OCI-LY1 (cell line): ENCODE data around the gene ZNF491.
"Not testable (repeated sequence)": the region's sequence is repeated elsewhere in the genome, so short reads cannot be mapped to it uniquely, and the experiment has no call there.

Source experiments
- H2AFZ ChIP-seq: fragments of 200-600 bp; sonication (generic), shearing (Covaris generic); 2 replicates; pipeline ENCODE4 v1.6.0; 2014; ENCODE audit warnings: antibody characterized with exemption, mild to moderate bottlenecking, low read length
- H3F3A ChIP-seq: fragments of 200-600 bp; sonication (generic), shearing (Covaris generic); 2 replicates; pipeline ENCODE4 v1.6.0; 2014; ENCODE audit warnings: mild to moderate bottlenecking, antibody characterized with exemption, low read length, moderate library complexity; ENCODE audit not compliant: insufficient read depth
- H3K27ac ChIP-seq: fragments of 200-600 bp; sonication (generic); 2 replicates; pipeline ENCODE4 v1.5.1; 2014; ENCODE audit warnings: low read length, mixed run types, mild to moderate bottlenecking, low read depth; ENCODE audit not compliant: poor library complexity, severe bottlenecking
- H3K27me3 ChIP-seq: fragments of 200-600 bp; sonication (generic); 2 replicates; pipeline ENCODE4 v1.6.0; 2014; ENCODE audit warnings: antibody characterized with exemption, mild to moderate bottlenecking, low read length, moderate library complexity; ENCODE audit not compliant: insufficient read depth
- H3K36me3 ChIP-seq: fragments of 200-600 bp; sonication (generic); 2 replicates; pipeline ENCODE4 v1.6.1; 2014; ENCODE audit warnings: mild to moderate bottlenecking, antibody characterized with exemption, low read length, moderate library complexity, mixed read lengths; ENCODE audit not compliant: insufficient read depth
- H3K4me1 ChIP-seq: fragments of 200-600 bp; sonication (generic); 2 replicates; pipeline ENCODE4 v1.5.1; 2014; ENCODE audit warnings: mild to moderate bottlenecking, low read length, moderate library complexity; ENCODE audit not compliant: insufficient read depth, severe bottlenecking
- H3K4me2 ChIP-seq: fragments of 200-600 bp; sonication (generic), shearing (Covaris generic); 2 replicates; pipeline ENCODE4 v1.6.1; 2014; ENCODE audit warnings: low read length
- H3K4me3 ChIP-seq: fragments of 200-600 bp; sonication (generic); 2 replicates; pipeline ENCODE4 v1.5.1; 2014; ENCODE audit warnings: low read length, low read depth, mild to moderate bottlenecking, mixed read lengths; ENCODE audit not compliant: poor library complexity, severe bottlenecking
- H3K79me2 ChIP-seq: fragments of 200-600 bp; shearing (Covaris generic); 2 replicates; pipeline ENCODE4 v1.6.1; 2016; ENCODE audit warnings: mixed run types, low read length, mixed read lengths; ENCODE audit not compliant: insufficient read depth
- H3K9ac ChIP-seq: fragments of 200-600 bp; sonication (generic), shearing (Covaris generic); 2 replicates; pipeline ENCODE4 v1.6.1; 2014; ENCODE audit warnings: mild to moderate bottlenecking, low read length, mixed read lengths
- H3K9me2 ChIP-seq: fragments of 200-600 bp; sonication (generic), shearing (Covaris generic); 2 replicates; pipeline ENCODE4 v1.6.1; 2014; ENCODE audit warnings: low read depth, mild to moderate bottlenecking, low read length, mixed read lengths
- H3K9me3 ChIP-seq: fragments of 200-600 bp; shearing (Covaris generic); 2 replicates; pipeline ENCODE4 v1.6.1; 2014; ENCODE audit warnings: low read length, mixed read lengths
- H4K20me1 ChIP-seq: fragments of 200-600 bp; sonication (generic), shearing (Covaris generic); 2 replicates; pipeline ENCODE4 v1.6.0; 2016; ENCODE audit warnings: mild to moderate bottlenecking, low read length; ENCODE audit not compliant: insufficient read depth
- CTCF ChIP-seq: fragments of 200-600 bp; sonication (generic), shearing (Covaris generic); IDR thresholded peaks from 2 replicates; pipeline ENCODE4 v1.5.1; 2017; ENCODE audit warnings: mild to moderate bottlenecking, antibody characterized with exemption, low read length, moderate library complexity, mixed read lengths
- EZH2 ChIP-seq: fragments of 200-600 bp; sonication (generic), shearing (Covaris generic); IDR thresholded peaks from 2 replicates; pipeline ENCODE4 v1.8.0; 2017; ENCODE audit warnings: borderline replicate concordance, mixed run types, mild to moderate bottlenecking, antibody characterized with exemption, low read length, moderate library complexity, mixed read lengths

The ZNF491 gene

GRCh38 chr19:11814029-11814699 lies 15.8 kb downstream of the ZNF491 start, which contains the start of gene ZNF440:
Gene ZNF440, plus strand, starts transcription at chr19:11814273. Its CDS starts 175 bp downstream, at chr19:11814448.
- H3K4me3 ChIP-seq: peak within 1 kb of the TSS; percentile 79
- H3K27ac ChIP-seq: peak within 1 kb of the TSS; percentile 52
- H3K36me3 ChIP-seq: peaks cover 3% of the 10 kb centered on the region; the same call in 1 of the 2 replicates
- no peaks in the 10 kb centered on the region for H4K20me1 ChIP-seq
- H3F3A ChIP-seq: no peaks in the 10 kb centered on the region
- TF ChIP-seq CTCF: no peak
- TF ChIP-seq EZH2: no peak
- H3K9ac ChIP-seq: peak within 1 kb of the TSS; percentile 75
- peaks cover 4% of the 10 kb centered on the region; the same call in 1 of the 2 replicates for H3K9me3 ChIP-seq
- H2AFZ ChIP-seq: peak within 1 kb of the TSS; percentile 36; the same call in 1 of the 2 replicates
- H3K9me2 ChIP-seq: no peaks in the 10 kb centered on the region
- no peaks in the 10 kb centered on the region for H3K27me3 ChIP-seq
- H3K79me2 ChIP-seq: no peaks in the 10 kb centered on the region
- peaks cover 19% of the 10 kb centered on the region for H3K4me1 ChIP-seq
- peak within 1 kb of the TSS; percentile 80 for H3K4me2 ChIP-seq

GRCh38 chr19:11814700-11815035 lies 16.3 kb downstream of the ZNF491 start:
- no peaks in the 10 kb centered on the region for H3F3A ChIP-seq
- H3K4me2 ChIP-seq: peak overlapping the region; percentile 80
- no peaks in the 10 kb centered on the region for H3K9me2 ChIP-seq
- H2AFZ ChIP-seq: no peak overlapping the region
- peaks cover 4% of the 10 kb centered on the region; the same call in 1 of the 2 replicates for H3K9me3 ChIP-seq
- H3K36me3 ChIP-seq: peaks cover 7% of the 10 kb centered on the region; the same call in 1 of the 2 replicates
- H3K27me3 ChIP-seq: no peaks in the 10 kb centered on the region
- no peak overlapping the region for H3K27ac ChIP-seq
- TF ChIP-seq EZH2 (no peak), CTCF (no peak)
- H3K4me3 ChIP-seq: peak overlapping the region; percentile 79
- H4K20me1 ChIP-seq: no peaks in the 10 kb centered on the region
- H3K79me2 ChIP-seq: no peaks in the 10 kb centered on the region
- H3K9ac ChIP-seq: peak overlapping the region; percentile 75
- peaks cover 19% of the 10 kb centered on the region for H3K4me1 ChIP-seq

GRCh38 chr19:11821474-11822109 lies 23.3 kb downstream of the ZNF491 start:
- H3K4me3 ChIP-seq: no peak overlapping the region
- H3K4me1 ChIP-seq: no peaks in the 10 kb centered on the region
- H3K27me3 ChIP-seq: no peaks in the 10 kb centered on the region
- no peaks in the 10 kb centered on the region for H4K20me1 ChIP-seq
- TF ChIP-seq CTCF (no peak), EZH2 (no peak)
- no peak overlapping the region for H2AFZ ChIP-seq
- H3K36me3 ChIP-seq: peaks cover 21% of the 10 kb centered on the region
- no peaks in the 10 kb centered on the region for H3F3A ChIP-seq
- no peak overlapping the region for H3K27ac ChIP-seq
- no peaks in the 10 kb centered on the region for H3K9me3 ChIP-seq
- no peaks in the 10 kb centered on the region for H3K79me2 ChIP-seq
- H3K9me2 ChIP-seq: no peaks in the 10 kb centered on the region
- no peak overlapping the region for H3K9ac ChIP-seq
- no peak overlapping the region for H3K4me2 ChIP-seq

- Histone ChIP-seq H3K9me3 (peaks cover 18% of the 10 kb centered on the region), H3K36me3 (peaks cover 56% of the 10 kb centered on the region)
- not testable (repeated sequence) for H3K4me2 ChIP-seq, H3K4me3 ChIP-seq, H4K20me1 ChIP-seq, H3K9me2 ChIP-seq, H2AFZ ChIP-seq, H3F3A ChIP-seq, H3K79me2 ChIP-seq, H3K27ac ChIP-seq, H3K9ac ChIP-seq, H3K4me1 ChIP-seq, H3K27me3 ChIP-seq
Measured at GRCh38 chr19:11828957-11829876, 30.9 kb downstream of the ZNF491 start.
